GM23338 (cell line): Measurements from ENCODE around the gene SPRED3. TPM values are rescaled to one million over a fixed set of nuclear protein-coding genes. Genes with fewer than 3 reads are reported as not detected.

Experiments
- ATAC-seq: fragments of 200-7000 bp; cut with Tn5 transposase; 3 replicates; pipeline ENCODE4 v1.9.1; 2020
- DNase-seq: peaks from one replicate; pipeline ENCODE4 v3.0.0-alpha.2; 2015; ENCODE audit warnings: low spot score
- H2AFZ ChIP-seq: fragments of 200-600 bp; sonication (generic); 2 replicates; pipeline ENCODE4 v1.8.0; 2016; ENCODE audit warnings: antibody characterized with exemption, mild to moderate bottlenecking, moderate library complexity
- H3F3A ChIP-seq: fragments of 200-600 bp; sonication (generic); replicated peaks from 2 replicates; pipeline ENCODE4 v1.8.0; 2017; ENCODE audit warnings: antibody characterized with exemption, mixed run types, low read depth
- H3K27ac ChIP-seq: fragments of 200-600 bp; sonication (generic); 2 replicates; pipeline ENCODE4 v1.6.1; 2016; ENCODE audit warnings: low read depth
- H3K27me3 ChIP-seq: fragments of 200-600 bp; sonication (generic); 2 replicates; pipeline ENCODE4 v1.8.0; 2016; ENCODE audit warnings: mild to moderate bottlenecking, mixed run types, moderate library complexity; ENCODE audit not compliant: insufficient read depth
- H3K36me3 ChIP-seq: fragments of 200-600 bp; sonication (generic); 2 replicates; pipeline ENCODE4 v1.8.0; 2016; ENCODE audit warnings: mild to moderate bottlenecking; ENCODE audit not compliant: insufficient read depth
- H3K4me1 ChIP-seq: fragments of 200-600 bp; sonication (generic); 2 replicates; pipeline ENCODE4 v1.8.0; 2016; ENCODE audit warnings: mild to moderate bottlenecking, moderate library complexity; ENCODE audit not compliant: insufficient read depth
- H3K4me2 ChIP-seq: fragments of 200-600 bp; sonication (generic); 2 replicates; pipeline ENCODE4 v1.7.1; 2017; ENCODE audit warnings: mixed run types
- H3K4me3 ChIP-seq: fragments of 200-600 bp; sonication (generic); 2 replicates; pipeline ENCODE4 v1.6.1; 2016; ENCODE audit warnings: mixed run types
- H3K79me2 ChIP-seq: fragments of 200-600 bp; sonication (generic); replicated peaks from 2 replicates; pipeline ENCODE4 v1.8.0; 2017; ENCODE audit warnings: mild to moderate bottlenecking; ENCODE audit not compliant: insufficient read depth
- H3K9me2 ChIP-seq: fragments of 200-600 bp; sonication (generic); 2 replicates; pipeline ENCODE4 v1.8.0; 2017; ENCODE audit not compliant: insufficient read depth
- H4K20me1 ChIP-seq: fragments of 200-600 bp; sonication (generic); replicated peaks from 2 replicates; pipeline ENCODE4 v1.8.0; 2017; ENCODE audit warnings: mild to moderate bottlenecking; ENCODE audit not compliant: insufficient read depth
- H3K27ac Mint-ChIP-seq: 2 replicates; pipeline ENCODE4 v1.8.0; 2020; ENCODE audit warnings: inconsistent platforms, mild to moderate bottlenecking, moderate library complexity, mixed read lengths
- H3K27me3 Mint-ChIP-seq: 3 replicates; pipeline ENCODE4 v1.8.0; 2022; ENCODE audit warnings: low read depth, mild to moderate bottlenecking, moderate library complexity, mixed read lengths, inconsistent platforms; ENCODE audit not compliant: insufficient read depth, poor library complexity
- H3K36me3 Mint-ChIP-seq: 3 replicates; pipeline ENCODE4 v1.8.0; 2021; ENCODE audit warnings: low read depth, mild to moderate bottlenecking, inconsistent platforms, moderate library complexity, mixed read lengths
- H3K4me1 Mint-ChIP-seq: 3 replicates; pipeline ENCODE4 v1.8.0; 2020; ENCODE audit warnings: mild to moderate bottlenecking, inconsistent platforms, mixed read lengths
- H3K4me3 Mint-ChIP-seq: 3 replicates; pipeline ENCODE4 v1.8.0; 2021; ENCODE audit warnings: moderate library complexity, mild to moderate bottlenecking, inconsistent platforms, mixed read lengths
- H3K9me3 Mint-ChIP-seq: 3 replicates; pipeline ENCODE4 v1.8.0; 2020; ENCODE audit warnings: moderate library complexity, mild to moderate bottlenecking, inconsistent platforms, mixed read lengths
- CREB1 ChIP-seq: fragments of 250-450 bp; sonication (Bioruptor Pico); IDR thresholded peaks from 2 replicates; pipeline ENCODE4 v1.5.0; 2020; ENCODE audit warnings: low read depth, mild to moderate bottlenecking, moderate library complexity
- EZH2 ChIP-seq: fragments of 200-600 bp; sonication (generic); IDR thresholded peaks from one replicate; pipeline ENCODE4 v1.8.0; 2017; ENCODE audit warnings: antibody characterized with exemption, mild to moderate bottlenecking, low read depth; ENCODE audit not compliant: unreplicated experiment
- EZH2phosphoT487 ChIP-seq: fragments of 200-600 bp; sonication (generic); IDR thresholded peaks from one replicate; pipeline ENCODE4 v1.8.1; 2018; ENCODE audit warnings: antibody characterized with exemption; ENCODE audit not compliant: unreplicated experiment
- JUNB ChIP-seq: IDR thresholded peaks from one replicate; pipeline ENCODE4 v1.6.1; 2016; ENCODE audit warnings: antibody characterized with exemption; ENCODE audit not compliant: unreplicated experiment
- NANOG ChIP-seq: IDR thresholded peaks from 2 replicates; pipeline ENCODE4 v1.6.1; 2016; ENCODE audit warnings: antibody characterized with exemption, borderline replicate concordance
- POLR2AphosphoS5 ChIP-seq: IDR thresholded peaks from 2 replicates; pipeline ENCODE4 v1.6.1; 2016; ENCODE audit warnings: antibody characterized with exemption, low read depth
- STAT1 ChIP-seq: IDR thresholded peaks from one replicate; pipeline ENCODE4 v1.6.1; 2016; ENCODE audit warnings: antibody characterized with exemption; ENCODE audit not compliant: unreplicated experiment
- ZNF114 ChIP-seq: fragments of 250-450 bp; sonication (Bioruptor Pico); IDR thresholded peaks from 2 replicates; pipeline ENCODE4 v1.5.0; 2020; ENCODE audit warnings: mild to moderate bottlenecking, moderate library complexity
- ZNF331 ChIP-seq: fragments of 250-450 bp; sonication (Bioruptor Pico); IDR thresholded peaks from 2 replicates; pipeline ENCODE4 v1.5.0; 2020; ENCODE audit warnings: low read depth, mild to moderate bottlenecking, moderate library complexity
- polyA plus RNA-seq: library from polyadenylated mRNA; unstranded; fragments of >200 nt; fragmentation: Nextera tagmentation; extraction: Ambion mirVana; gene quantifications from 2 replicates; pipeline ENCODE4 v1.2.1, GENCODE V29; 2016
- total RNA-seq: library from RNA; depleted of rRNA; stranded (reverse); fragments of >200 nt; shearing (Covaris generic); gene quantifications from 2 replicates; pipeline ENCODE4 v1.2.3, GENCODE V29; 2014
- TF ChIP-seq, protein P1 (sequence below): IDR thresholded peaks from 2 replicates; pipeline ENCODE4 v1.6.1; 2016; ENCODE audit warnings: antibody characterized with exemption
- TF ChIP-seq, protein P2 (sequence below): IDR thresholded peaks from one replicate; pipeline ENCODE4 v1.6.1; 2018; ENCODE audit warnings: antibody characterized with exemption; ENCODE audit not compliant: unreplicated experiment
- TF ChIP-seq, protein P3 (sequence below), 2 experiments: fragments of 200-600 bp in 1 of 2; sonication (generic) in 1 of 2; conservative IDR thresholded peaks; 2 replicates each; pipeline versions ENCODE4 v1.5.1 to v1.6.1; 2016 to 2017; ENCODE audit warnings: antibody characterized with exemption in 2 of 2, low read depth in 2 of 2, mild to moderate bottlenecking in 2 of 2, moderate library complexity in 1 of 2
- TF ChIP-seq, protein P4 (sequence below): fragments of 250-450 bp; sonication (Bioruptor Pico); IDR thresholded peaks from 2 replicates; pipeline ENCODE4 v1.5.0; 2020; ENCODE audit warnings: mild to moderate bottlenecking, moderate library complexity

SPRED3 gene
- total and polyA plus RNA-seq, 2 experiments from 2014 or later, result 3.9 to 11.6 TPM

- no peak overlapping the region for H3K27ac Mint-ChIP-seq
- Histone ChIP-seq H4K20me1 (no peaks in the 10 kb centered on the region), H3K4me3 (no peak overlapping the region), H3K27me3 (peaks cover 1% of the 10 kb centered on the region; the same call in 1 of the 2 replicates), H3K36me3 (no peaks in the 10 kb centered on the region), H3K4me2 (no peak overlapping the region), H3K9me2 (no peaks in the 10 kb centered on the region), H3F3A (0 out of 2 replicates have a peak, but pooled peaks cover 6% of the 10 kb centered on the region), H3K79me2 (no peaks in the 10 kb centered on the region), H3K4me1 (peaks cover 6% of the 10 kb centered on the region; the same call in 1 of the 2 replicates), H3K27ac (no peak overlapping the region), H2AFZ (no peak overlapping the region)
- H3K4me1 Mint-ChIP-seq, result peaks cover 9% of the 10 kb centered on the region
- H3K9me3 Mint-ChIP-seq, result no peaks in the 10 kb centered on the region
- DNase-seq, result no peak
- no peak overlapping the region for H3K4me3 Mint-ChIP-seq
- TF ChIP-seq EZH2phosphoT487 (no peak), ZNF331 (no peak), NANOG (no peak), JUNB (no peak), POLR2AphosphoS5 (no peak), ZNF114 (CRISPR knock-in tag) (no peak), STAT1 (no peak), CREB1 (CRISPR knock-in tag) (no peak), EZH2 (no peak)
- TF ChIP-seq, protein P1, sequence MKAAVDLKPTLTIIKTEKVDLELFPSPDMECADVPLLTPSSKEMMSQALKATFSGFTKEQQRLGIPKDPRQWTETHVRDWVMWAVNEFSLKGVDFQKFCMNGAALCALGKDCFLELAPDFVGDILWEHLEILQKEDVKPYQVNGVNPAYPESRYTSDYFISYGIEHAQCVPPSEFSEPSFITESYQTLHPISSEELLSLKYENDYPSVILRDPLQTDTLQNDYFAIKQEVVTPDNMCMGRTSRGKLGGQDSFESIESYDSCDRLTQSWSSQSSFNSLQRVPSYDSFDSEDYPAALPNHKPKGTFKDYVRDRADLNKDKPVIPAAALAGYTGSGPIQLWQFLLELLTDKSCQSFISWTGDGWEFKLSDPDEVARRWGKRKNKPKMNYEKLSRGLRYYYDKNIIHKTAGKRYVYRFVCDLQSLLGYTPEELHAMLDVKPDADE, result no peak
- TF ChIP-seq, protein P2, sequence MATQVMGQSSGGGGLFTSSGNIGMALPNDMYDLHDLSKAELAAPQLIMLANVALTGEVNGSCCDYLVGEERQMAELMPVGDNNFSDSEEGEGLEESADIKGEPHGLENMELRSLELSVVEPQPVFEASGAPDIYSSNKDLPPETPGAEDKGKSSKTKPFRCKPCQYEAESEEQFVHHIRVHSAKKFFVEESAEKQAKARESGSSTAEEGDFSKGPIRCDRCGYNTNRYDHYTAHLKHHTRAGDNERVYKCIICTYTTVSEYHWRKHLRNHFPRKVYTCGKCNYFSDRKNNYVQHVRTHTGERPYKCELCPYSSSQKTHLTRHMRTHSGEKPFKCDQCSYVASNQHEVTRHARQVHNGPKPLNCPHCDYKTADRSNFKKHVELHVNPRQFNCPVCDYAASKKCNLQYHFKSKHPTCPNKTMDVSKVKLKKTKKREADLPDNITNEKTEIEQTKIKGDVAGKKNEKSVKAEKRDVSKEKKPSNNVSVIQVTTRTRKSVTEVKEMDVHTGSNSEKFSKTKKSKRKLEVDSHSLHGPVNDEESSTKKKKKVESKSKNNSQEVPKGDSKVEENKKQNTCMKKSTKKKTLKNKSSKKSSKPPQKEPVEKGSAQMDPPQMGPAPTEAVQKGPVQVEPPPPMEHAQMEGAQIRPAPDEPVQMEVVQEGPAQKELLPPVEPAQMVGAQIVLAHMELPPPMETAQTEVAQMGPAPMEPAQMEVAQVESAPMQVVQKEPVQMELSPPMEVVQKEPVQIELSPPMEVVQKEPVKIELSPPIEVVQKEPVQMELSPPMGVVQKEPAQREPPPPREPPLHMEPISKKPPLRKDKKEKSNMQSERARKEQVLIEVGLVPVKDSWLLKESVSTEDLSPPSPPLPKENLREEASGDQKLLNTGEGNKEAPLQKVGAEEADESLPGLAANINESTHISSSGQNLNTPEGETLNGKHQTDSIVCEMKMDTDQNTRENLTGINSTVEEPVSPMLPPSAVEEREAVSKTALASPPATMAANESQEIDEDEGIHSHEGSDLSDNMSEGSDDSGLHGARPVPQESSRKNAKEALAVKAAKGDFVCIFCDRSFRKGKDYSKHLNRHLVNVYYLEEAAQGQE, result no peak
- TF ChIP-seq, protein P3, sequence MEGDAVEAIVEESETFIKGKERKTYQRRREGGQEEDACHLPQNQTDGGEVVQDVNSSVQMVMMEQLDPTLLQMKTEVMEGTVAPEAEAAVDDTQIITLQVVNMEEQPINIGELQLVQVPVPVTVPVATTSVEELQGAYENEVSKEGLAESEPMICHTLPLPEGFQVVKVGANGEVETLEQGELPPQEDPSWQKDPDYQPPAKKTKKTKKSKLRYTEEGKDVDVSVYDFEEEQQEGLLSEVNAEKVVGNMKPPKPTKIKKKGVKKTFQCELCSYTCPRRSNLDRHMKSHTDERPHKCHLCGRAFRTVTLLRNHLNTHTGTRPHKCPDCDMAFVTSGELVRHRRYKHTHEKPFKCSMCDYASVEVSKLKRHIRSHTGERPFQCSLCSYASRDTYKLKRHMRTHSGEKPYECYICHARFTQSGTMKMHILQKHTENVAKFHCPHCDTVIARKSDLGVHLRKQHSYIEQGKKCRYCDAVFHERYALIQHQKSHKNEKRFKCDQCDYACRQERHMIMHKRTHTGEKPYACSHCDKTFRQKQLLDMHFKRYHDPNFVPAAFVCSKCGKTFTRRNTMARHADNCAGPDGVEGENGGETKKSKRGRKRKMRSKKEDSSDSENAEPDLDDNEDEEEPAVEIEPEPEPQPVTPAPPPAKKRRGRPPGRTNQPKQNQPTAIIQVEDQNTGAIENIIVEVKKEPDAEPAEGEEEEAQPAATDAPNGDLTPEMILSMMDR (conservative IDR thresholded peaks at IDR 0.05; ENCODE audit: low read depth in 2 of 2), result no peak
- TF ChIP-seq, protein P4, sequence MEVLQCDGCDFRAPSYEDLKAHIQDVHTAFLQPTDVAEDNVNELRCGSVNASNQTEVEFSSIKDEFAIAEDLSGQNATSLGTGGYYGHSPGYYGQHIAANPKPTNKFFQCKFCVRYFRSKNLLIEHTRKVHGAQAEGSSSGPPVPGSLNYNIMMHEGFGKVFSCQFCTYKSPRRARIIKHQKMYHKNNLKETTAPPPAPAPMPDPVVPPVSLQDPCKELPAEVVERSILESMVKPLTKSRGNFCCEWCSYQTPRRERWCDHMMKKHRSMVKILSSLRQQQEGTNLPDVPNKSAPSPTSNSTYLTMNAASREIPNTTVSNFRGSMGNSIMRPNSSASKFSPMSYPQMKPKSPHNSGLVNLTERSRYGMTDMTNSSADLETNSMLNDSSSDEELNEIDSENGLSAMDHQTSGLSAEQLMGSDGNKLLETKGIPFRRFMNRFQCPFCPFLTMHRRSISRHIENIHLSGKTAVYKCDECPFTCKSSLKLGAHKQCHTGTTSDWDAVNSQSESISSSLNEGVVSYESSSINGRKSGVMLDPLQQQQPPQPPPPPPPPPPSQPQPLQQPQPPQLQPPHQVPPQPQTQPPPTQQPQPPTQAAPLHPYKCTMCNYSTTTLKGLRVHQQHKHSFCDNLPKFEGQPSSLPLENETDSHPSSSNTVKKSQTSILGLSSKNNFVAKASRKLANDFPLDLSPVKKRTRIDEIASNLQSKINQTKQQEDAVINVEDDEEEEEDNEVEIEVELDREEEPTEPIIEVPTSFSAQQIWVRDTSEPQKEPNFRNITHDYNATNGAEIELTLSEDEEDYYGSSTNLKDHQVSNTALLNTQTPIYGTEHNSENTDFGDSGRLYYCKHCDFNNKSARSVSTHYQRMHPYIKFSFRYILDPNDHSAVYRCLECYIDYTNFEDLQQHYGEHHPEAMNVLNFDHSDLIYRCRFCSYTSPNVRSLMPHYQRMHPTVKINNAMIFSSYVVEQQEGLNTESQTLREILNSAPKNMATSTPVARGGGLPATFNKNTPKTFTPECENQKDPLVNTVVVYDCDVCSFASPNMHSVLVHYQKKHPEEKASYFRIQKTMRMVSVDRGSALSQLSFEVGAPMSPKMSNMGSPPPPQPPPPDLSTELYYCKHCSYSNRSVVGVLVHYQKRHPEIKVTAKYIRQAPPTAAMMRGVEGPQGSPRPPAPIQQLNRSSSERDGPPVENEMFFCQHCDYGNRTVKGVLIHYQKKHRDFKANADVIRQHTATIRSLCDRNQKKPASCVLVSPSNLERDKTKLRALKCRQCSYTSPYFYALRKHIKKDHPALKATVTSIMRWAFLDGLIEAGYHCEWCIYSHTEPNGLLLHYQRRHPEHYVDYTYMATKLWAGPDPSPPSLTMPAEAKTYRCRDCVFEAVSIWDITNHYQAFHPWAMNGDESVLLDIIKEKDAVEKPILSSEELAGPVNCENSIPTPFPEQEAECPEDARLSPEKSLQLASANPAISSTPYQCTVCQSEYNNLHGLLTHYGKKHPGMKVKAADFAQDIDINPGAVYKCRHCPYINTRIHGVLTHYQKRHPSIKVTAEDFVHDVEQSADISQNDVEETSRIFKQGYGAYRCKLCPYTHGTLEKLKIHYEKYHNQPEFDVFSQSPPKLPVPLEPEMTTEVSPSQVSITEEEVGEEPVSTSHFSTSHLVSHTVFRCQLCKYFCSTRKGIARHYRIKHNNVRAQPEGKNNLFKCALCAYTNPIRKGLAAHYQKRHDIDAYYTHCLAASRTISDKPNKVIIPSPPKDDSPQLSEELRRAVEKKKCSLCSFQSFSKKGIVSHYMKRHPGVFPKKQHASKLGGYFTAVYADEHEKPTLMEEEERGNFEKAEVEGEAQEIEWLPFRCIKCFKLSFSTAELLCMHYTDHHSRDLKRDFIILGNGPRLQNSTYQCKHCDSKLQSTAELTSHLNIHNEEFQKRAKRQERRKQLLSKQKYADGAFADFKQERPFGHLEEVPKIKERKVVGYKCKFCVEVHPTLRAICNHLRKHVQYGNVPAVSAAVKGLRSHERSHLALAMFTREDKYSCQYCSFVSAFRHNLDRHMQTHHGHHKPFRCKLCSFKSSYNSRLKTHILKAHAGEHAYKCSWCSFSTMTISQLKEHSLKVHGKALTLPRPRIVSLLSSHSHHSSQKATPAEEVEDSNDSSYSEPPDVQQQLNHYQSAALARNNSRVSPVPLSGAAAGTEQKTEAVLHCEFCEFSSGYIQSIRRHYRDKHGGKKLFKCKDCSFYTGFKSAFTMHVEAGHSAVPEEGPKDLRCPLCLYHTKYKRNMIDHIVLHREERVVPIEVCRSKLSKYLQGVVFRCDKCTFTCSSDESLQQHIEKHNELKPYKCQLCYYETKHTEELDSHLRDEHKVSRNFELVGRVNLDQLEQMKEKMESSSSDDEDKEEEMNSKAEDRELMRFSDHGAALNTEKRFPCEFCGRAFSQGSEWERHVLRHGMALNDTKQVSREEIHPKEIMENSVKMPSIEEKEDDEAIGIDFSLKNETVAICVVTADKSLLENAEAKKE (CRISPR knock-in tag), result no peak
- peaks cover 12% of the 10 kb centered on the region for H3K27me3 Mint-ChIP-seq
- H3K36me3 Mint-ChIP-seq, result peaks cover 2% of the 10 kb centered on the region; the same call in 1 of the 3 replicates
- ATAC-seq, result no peak
These were observed 24.9 kb downstream of the SPRED3 start for GRCh38 chr19:38413416-38413815.
